Measurements from ENCODE around the gene RAB9A.

DNA sequence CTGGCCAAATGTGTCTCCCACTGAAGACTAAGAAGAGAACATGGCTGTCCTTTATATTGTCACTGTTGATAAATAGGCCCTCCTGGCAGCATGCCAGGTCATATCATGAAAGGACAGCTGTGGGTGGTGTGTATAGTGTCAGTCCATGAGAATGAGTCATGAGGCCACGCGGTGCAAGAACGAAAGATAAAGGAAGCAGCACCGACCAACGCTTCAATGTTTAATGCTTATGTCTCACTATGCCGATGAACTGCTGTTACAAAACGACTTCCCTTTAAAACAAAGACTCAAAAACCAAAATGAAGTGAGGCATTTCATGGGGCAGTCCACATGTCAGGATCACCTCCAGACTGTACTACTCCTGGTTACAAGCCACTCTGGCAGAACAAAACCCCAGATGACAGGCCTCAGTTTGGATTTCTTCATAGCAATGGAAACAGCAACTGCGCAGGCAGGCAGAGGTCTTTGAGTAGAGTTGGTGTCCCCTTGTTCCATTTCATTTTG lies 41.2 kb upstream of the RAB9A start:
- TF ChIP-seq POLR2AphosphoS5 (IDR thresholded peaks at IDR 0.05; ENCODE audit: low read depth) (no peak), GABPA (IDR thresholded peaks at IDR 0.05; ENCODE audit: low read depth) (no peak)
- TF ChIP-seq, protein P1, sequence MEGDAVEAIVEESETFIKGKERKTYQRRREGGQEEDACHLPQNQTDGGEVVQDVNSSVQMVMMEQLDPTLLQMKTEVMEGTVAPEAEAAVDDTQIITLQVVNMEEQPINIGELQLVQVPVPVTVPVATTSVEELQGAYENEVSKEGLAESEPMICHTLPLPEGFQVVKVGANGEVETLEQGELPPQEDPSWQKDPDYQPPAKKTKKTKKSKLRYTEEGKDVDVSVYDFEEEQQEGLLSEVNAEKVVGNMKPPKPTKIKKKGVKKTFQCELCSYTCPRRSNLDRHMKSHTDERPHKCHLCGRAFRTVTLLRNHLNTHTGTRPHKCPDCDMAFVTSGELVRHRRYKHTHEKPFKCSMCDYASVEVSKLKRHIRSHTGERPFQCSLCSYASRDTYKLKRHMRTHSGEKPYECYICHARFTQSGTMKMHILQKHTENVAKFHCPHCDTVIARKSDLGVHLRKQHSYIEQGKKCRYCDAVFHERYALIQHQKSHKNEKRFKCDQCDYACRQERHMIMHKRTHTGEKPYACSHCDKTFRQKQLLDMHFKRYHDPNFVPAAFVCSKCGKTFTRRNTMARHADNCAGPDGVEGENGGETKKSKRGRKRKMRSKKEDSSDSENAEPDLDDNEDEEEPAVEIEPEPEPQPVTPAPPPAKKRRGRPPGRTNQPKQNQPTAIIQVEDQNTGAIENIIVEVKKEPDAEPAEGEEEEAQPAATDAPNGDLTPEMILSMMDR (IDR thresholded peaks at IDR 0.05; ENCODE audit: insufficient read depth, low read length), result no peak

All from HL-60 (cell line).